Measurements from ENCODE around the gene HOMER1.

HOMER1 gene

GRCh38 chr5:79513704-79514390 lies at the start of gene HOMER1:
Gene HOMER1 (minus strand): TSS chr5:79514134. CDS start chr5:79512774, 1,360 bp downstream.
- peak; percentile 89 for DNase-seq (ENCODE audit: low spot score)
- no peak for FAIRE-seq

- FAIRE-seq (no peak), DNase-seq (ENCODE audit: low spot score) (no peak)
These were observed 49.3 kb upstream of the HOMER1 start for GRCh38 chr5:79563247-79563590.

DNA sequence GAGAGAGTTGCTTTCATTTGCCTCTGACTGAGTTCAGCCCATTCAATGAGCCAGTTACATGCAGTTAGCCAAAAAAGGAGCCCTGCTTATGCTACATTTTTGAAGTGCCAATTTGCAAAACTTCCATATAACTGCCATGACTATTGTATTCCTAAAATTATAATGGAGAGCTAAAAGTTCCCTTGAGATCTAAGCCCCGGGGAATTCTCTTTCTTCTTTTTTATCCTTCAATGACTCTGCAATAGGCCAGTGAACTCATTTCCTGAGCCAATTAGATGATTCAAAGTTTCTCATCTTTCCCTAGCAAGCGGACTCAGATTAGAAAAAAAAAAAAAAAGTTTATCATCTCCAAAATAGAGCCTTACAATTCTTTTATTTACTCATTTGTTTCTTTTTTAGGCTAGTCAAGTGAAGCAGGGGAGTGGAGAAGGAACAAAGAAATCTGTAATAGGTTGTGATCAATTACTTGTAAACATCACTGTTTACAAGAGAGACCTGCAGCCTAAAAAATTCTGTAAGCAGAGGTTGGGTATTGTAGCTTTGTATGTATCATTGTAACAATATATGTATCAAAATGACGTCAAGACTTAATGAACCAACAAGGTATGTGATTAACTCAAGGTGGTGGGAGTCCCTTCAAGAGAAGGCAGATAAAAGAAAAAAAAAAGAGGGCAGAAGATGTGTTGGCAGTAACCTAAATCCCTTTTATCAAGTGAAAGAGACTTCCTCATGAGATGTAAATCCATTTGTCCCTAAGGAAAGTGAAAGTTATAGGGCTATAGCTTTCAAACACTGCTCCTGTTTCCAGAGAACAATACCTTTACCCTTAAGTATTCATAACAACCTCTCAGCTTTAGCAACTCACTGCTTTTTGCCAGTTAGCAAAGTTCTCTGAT lies 48.7 kb upstream of the HOMER1 start:
- no peak for DNase-seq (ENCODE audit: low spot score)
- no peak for FAIRE-seq

- FAIRE-seq (no peak), DNase-seq (ENCODE audit: low spot score) (no peak)
These were observed 47.6 kb upstream of the HOMER1 start for GRCh38 chr5:79561525-79561893.

DNA sequence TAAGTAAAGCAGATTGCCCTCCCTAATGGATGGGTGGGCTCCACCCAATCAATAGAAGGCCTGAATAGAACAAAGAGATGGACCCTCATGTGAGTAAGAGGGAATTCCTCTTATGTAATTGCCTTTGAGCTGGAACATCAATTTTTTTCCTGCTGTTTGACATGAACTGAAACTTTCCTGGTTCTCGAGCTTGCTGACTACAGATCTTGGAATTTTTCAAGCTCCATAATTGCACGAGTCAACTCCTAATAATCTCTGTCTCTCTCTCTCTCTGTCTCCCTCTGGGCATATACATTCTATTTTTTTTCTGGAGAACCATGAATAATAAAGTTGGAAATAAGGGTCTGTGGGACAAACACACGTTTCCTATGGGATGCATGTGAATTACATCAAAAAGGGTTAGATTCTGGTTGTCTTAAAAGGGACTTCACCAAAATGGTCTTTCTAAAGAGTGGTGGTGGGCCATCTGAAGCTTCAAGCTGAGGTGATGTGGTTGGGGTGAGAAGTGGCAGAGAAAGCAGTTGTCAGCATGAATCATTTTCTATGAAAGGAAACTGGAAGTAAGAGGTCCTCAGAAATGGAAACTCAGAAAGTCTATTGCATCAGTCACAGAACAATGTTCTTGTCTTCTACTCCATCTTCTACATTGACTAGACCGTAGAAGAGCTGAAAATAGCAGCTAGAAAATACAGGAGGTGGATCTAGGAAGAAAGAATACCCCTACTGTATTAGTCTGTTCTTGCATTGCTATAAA lies 47.0 kb upstream of the HOMER1 start:
- FAIRE-seq (no peak), DNase-seq (ENCODE audit: low spot score) (no peak)

DNA sequence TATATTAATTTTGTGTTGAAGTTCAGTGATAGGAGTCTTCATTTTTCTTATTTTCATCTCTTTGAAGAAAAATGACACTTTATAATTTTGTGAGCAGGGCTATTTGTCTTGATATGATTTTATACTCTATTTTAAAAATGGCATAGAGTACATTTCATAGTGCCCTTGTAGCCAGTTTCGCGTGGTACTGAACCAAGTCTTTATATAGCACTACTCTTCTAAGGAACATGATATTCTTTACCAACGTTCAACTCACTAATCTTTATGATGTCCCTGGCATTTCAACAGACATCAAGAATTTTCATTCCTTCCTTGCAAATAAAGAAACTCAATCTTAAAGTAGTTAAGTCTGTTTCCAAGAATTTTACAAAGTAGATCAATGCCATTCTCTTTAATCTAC lies 41.5 kb upstream of the HOMER1 start:
- DNase-seq (ENCODE audit: low spot score): no peak
- no peak for FAIRE-seq

GRCh38 chr5:79552984-79553383 lies 39.0 kb upstream of the HOMER1 start:
- no peak for FAIRE-seq

GRCh38 chr5:79547982-79548381 lies 34.0 kb upstream of the HOMER1 start:
- FAIRE-seq (no peak), DNase-seq (ENCODE audit: low spot score) (no peak)

More at GRCh38 chr5:79552984-79553383, 39.0 kb upstream of the HOMER1 start:
- DNase-seq (ENCODE audit: low spot score): no peak

DNA sequence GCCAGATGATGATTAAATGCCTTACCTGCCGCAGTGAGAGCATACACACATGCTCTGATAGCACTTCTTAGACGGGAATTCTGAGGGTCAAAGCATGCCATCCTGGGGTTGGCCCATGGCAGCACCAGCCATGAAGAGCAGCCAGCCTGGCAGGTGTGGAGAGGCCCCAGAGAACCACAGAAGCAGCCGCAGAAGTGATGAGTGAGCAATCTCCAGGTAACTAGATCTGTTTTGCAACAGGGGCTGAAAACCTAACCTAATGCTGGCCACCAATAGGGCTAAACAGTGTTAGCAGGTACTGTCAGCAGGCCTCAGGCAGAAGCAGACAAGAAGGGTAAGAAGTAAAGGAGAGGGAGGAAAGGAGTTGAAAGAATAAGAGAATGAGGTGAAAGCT lies 33.5 kb upstream of the HOMER1 start:
- FAIRE-seq: no peak
- no peak for DNase-seq (ENCODE audit: low spot score)

GRCh38 chr5:79546782-79547428 lies 33.0 kb upstream of the HOMER1 start:
- no peak for DNase-seq (ENCODE audit: low spot score)
- FAIRE-seq: no peak

DNA sequence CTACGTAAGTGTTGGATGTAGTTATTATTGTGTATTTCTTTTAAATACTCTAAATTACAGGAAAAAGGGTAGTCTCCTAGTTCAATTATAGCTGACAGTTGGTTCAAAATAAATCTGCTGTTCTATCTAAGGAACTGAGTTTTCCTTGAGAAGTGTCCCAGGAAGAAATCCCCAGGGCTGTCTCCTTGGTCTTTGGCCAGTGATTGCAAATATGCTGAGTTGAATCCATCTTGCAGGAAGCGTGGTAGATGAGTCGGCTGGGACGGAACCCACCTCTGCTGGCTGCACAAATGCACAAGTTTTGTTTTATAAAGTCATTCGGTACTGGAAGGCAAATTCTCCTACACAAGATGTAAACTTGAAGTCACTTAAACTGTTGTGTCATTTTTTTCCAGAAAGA lies 30.2 kb upstream of the HOMER1 start:
- FAIRE-seq: no peak

GRCh38 chr5:79540939-79541338 lies 27.0 kb upstream of the HOMER1 start:
- no peak for FAIRE-seq
- no peak for DNase-seq (ENCODE audit: low spot score)

More for the DNA sequence above, 30.2 kb upstream of the HOMER1 start:
- no peak for DNase-seq (ENCODE audit: low spot score)

- FAIRE-seq (no peak), DNase-seq (ENCODE audit: low spot score) (no peak)
These were observed 22.4 kb upstream of the HOMER1 start for GRCh38 chr5:79536193-79536906.

DNA sequence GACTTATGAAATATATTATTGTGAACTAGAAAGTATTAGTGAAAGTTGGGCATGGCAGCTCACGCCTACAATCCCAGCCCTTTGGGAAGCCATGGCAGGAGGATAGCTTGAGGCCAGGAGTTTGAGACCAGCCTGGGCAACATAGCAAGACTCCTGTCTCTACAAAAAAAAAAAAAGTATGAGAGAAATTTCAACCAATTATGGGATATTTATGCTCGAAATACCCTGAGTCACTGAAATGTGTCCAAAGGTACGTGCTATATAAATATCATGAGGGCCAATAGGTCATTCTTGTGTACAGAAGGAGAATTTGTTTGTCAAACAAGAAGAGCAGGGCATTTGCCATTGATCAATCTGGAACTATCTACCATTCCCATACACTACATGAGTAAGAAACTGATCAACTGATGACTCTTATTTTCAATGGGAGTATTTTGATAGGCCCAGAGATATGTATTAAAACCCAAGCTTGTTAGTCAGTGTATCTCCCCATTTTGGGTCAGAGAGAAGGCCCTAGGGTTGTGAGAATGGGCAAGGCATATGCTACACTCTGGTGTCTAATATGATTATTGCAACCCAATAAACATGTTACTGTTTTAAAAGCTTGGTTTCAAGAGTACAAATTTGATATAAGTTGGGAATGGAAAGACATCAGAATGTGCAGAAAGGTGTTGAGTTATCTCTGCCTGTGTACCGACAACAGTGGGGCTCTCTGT lies 21.7 kb upstream of the HOMER1 start:
- no peak for DNase-seq (ENCODE audit: low spot score)
- no peak for FAIRE-seq

DNA sequence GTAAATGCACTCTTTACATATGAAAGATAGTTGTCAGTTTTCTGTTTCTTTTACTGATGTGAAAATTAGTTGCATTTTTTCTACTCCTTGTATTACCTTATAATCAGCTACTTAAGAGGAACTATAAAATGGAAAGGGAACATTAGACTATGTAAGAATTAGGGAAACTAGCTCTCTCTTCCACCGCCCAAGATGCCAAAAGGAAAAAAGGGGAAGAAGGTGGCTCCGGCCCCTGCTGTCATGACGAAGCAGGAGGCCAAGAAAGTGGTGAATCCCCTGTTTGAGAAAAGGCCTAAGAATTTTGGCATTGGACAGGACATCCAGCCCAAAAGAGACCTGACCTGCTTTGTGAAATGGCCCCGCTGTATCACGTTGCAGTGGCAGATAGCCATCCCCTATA lies 15.2 kb upstream of the HOMER1 start:
- DNase-seq (ENCODE audit: low spot score) (no peak), FAIRE-seq (no peak)

GRCh38 chr5:79527431-79527830 lies 13.5 kb upstream of the HOMER1 start:
- DNase-seq (ENCODE audit: low spot score) (no peak), FAIRE-seq (no peak)

- DNase-seq (ENCODE audit: low spot score) (no peak), FAIRE-seq (no peak)
These were observed 13.0 kb upstream of the HOMER1 start for GRCh38 chr5:79526928-79527327.

DNA sequence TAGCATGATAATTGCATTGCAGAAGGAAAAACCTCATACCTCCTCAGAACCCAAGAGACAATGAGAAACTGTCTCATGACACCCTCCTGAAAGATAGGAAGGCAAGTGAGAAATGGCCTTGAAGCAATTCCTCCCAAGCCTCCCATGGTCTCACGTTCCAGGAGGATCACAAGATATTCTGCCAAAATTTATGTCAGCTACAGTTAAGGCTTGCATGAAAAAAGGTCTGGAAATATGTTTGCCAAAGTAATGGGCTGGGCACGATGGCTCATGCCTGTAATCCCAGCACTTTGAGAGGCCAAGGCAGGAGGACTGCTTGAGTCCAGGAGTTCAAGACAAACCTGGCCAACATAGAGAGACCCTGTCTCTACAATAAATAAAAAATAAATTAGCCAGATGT lies 12.6 kb upstream of the HOMER1 start:
- no peak for FAIRE-seq

DNA sequence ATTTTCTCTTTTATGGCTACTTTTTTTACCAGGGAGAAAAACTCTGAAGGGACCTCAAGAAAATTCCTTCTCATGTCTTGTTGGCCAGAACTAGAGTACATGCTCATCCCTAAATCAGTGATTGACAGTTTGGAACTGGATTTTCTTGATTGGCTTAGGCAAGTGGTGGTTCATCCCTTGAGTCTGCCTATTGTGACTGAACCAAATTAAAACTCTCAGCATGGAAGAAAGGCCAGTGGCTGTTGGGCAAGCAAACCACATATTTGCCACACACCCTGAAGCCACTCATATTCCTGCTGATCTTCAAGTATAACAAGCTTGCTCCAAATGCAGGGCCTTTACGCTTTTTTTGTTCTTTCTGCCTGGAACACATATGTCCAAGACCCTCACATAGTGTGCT lies 7.2 kb upstream of the HOMER1 start:
- no peak for FAIRE-seq
- DNase-seq (ENCODE audit: low spot score): no peak

More for the DNA sequence above, 12.6 kb upstream of the HOMER1 start:
- DNase-seq (ENCODE audit: low spot score): no peak

- FAIRE-seq (no peak), DNase-seq (ENCODE audit: low spot score) (no peak)
These were observed 4.8 kb upstream of the HOMER1 start for GRCh38 chr5:79518718-79519117.

Data from urothelium cell line (cell line).